ENCODE results near the gene SNX27.
A peak's percentile ranks its signal among the peaks of the same experiment; 100 is the strongest.
"Not testable (repeated sequence)": the region's sequence is repeated elsewhere in the genome, so short reads cannot be mapped to it uniquely, and the experiment has no call there.

The SNX27 gene

GRCh38 chr1:151641229-151641628 is 29.4 kb downstream of the SNX27 start:
- DNase-seq, result no peak

- not testable (repeated sequence) for DNase-seq
Observed at GRCh38 chr1:151643085-151643484, 31.2 kb downstream of the SNX27 start.

- no peak for DNase-seq
Observed at GRCh38 chr1:151644001-151644400, 32.2 kb downstream of the SNX27 start.

- DNase-seq, result no peak
Observed at GRCh38 chr1:151653397-151653796, 41.5 kb downstream of the SNX27 start.

- no peak for DNase-seq
Observed at GRCh38 chr1:151655371-151655770, 43.5 kb downstream of the SNX27 start.

GRCh38 chr1:151661751-151662150 is 49.9 kb downstream of the SNX27 start:
- DNase-seq, result no peak

GRCh38 chr1:151668090-151668489 is 56.2 kb downstream of the SNX27 start:
- no peak for DNase-seq

GRCh38 chr1:151670036-151670675 is 58.3 kb downstream of the SNX27 start:
- not testable (repeated sequence) for DNase-seq

GRCh38 chr1:151673407-151673806 is 61.6 kb downstream of the SNX27 start:
- DNase-seq, result no peak

GRCh38 chr1:151680391-151680790 is 68.5 kb downstream of the SNX27 start:
- DNase-seq, result no peak

- DNase-seq, result no peak
Observed at GRCh38 chr1:151680826-151681225, 69.0 kb downstream of the SNX27 start.

- DNase-seq, result no peak
Observed at GRCh38 chr1:151681923-151682322, 70.1 kb downstream of the SNX27 start.

- not testable (repeated sequence) for DNase-seq
Observed at GRCh38 chr1:151682901-151683300, 71.1 kb downstream of the SNX27 start.

GRCh38 chr1:151684128-151684527 is 72.3 kb downstream of the SNX27 start:
- no peak for DNase-seq

GRCh38 chr1:151686561-151686960 is 74.7 kb downstream of the SNX27 start:
- no peak for DNase-seq

GRCh38 chr1:151689494-151689893 is 77.6 kb downstream of the SNX27 start:
- no peak for DNase-seq

- DNase-seq, result no peak
Observed at GRCh38 chr1:151692226-151692625, 80.4 kb downstream of the SNX27 start.

- DNase-seq, result peak in 3 of 14 donors; percentile 6 to 36 (median 13)
Observed at GRCh38 chr1:151693057-151693651, 81.3 kb downstream of the SNX27 start.

GRCh38 chr1:151701515-151701914 is 89.7 kb downstream of the SNX27 start:
- no peak for DNase-seq

- DNase-seq, result no peak
Observed at GRCh38 chr1:151702936-151703335, 91.1 kb downstream of the SNX27 start.

- DNase-seq, result no peak
Observed at GRCh38 chr1:151703813-151704212, 92.0 kb downstream of the SNX27 start.

- DNase-seq, result no peak
Observed at GRCh38 chr1:151704246-151704645, 92.4 kb downstream of the SNX27 start.

- no peak for DNase-seq
Observed at GRCh38 chr1:151705146-151705545, 93.3 kb downstream of the SNX27 start.

GRCh38 chr1:151705753-151706463 is 94.1 kb downstream of the SNX27 start:
- no peak for DNase-seq
